DND-41 (cell line): ENCODE measurements around the gene DIAPH2.

Source experiments
- CTCF ChIP-seq: IDR thresholded peaks from 2 replicates; pipeline ENCODE4 v1.5.1; 2012; ENCODE audit warnings: borderline replicate concordance, low read length, moderate library complexity, mild to moderate bottlenecking; ENCODE audit not compliant: poor library complexity, severe bottlenecking; ENCODE audit errors: extremely low read depth
- EZH2 ChIP-seq: IDR thresholded peaks from 3 replicates; pipeline ENCODE4 v1.6.1; 2012; ENCODE audit warnings: borderline replicate concordance, low read depth, mild to moderate bottlenecking, moderate library complexity, low read length, inconsistent platforms; ENCODE audit not compliant: severe bottlenecking

DNA sequence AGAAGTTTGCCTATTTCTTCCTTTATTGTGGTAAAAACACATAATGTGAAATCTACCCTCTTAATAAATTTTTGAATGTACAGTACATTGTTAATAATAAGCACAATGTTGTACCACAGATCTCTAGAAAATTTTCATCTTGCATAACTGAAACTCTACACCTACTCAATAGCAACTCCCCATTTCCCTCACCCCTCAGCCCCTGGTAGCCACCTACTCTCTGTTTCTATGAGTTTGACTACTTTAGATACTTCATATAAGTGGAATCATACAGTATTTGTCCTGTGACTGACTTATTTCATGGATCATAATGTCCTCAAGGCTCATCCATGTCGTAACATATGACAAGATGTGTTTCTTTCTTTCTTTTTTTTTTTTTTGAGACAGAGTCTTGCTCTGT is 645.5 kb downstream of the DIAPH2 start:
- no peak for TF ChIP-seq CTCF
- no peak for TF ChIP-seq EZH2
